Prostate gland (tissue), 2 donors: ENCODE results near the gene SATB1. TPM values are rescaled to one million over a fixed set of nuclear protein-coding genes. Genes with fewer than 3 reads are reported as not detected.

Source experiments
- DNase-seq: peaks from one replicate; pipeline ENCODE4 v3.0.0-alpha.2; 2019; ENCODE audit warnings: low spot score
- H3K27ac ChIP-seq, 2 donors: fragments of 200-600 bp; sonication (generic); 2 replicates each; pipeline ENCODE4 v1.5.1; 2017 to 2019
- H3K27me3 ChIP-seq: fragments of 200-600 bp; sonication (generic); replicated peaks from 2 replicates; pipeline ENCODE4 v1.5.1; 2019; ENCODE audit not compliant: insufficient read depth
- H3K36me3 ChIP-seq, 2 donors: fragments of 200-600 bp; sonication (generic); 1 replicate in 1 of 2; 2 replicates in 1 of 2; pipeline versions ENCODE4 v1.5.1 to v1.8.1; 2017 to 2019
- H3K4me1 ChIP-seq: fragments of 200-600 bp; sonication (generic); replicated peaks from 2 replicates; pipeline ENCODE4 v1.5.1; 2019
- H3K4me3 ChIP-seq, 2 donors: fragments of 200-600 bp; sonication (generic); 2 replicates each; pipeline ENCODE4 v1.5.1; 2017 to 2019
- H3K9me3 ChIP-seq: fragments of 200-600 bp; sonication (generic); 2 replicates; pipeline ENCODE4 v1.5.1; 2017
- CTCF ChIP-seq, 4 experiments: fragments of 200-600 bp in 2 of 4; fragments of 450-650 bp in 2 of 4; sonication (generic) in 2 of 4; IDR thresholded peaks; 1 replicate in 3 of 4; 2 replicates in 1 of 4; pipeline ENCODE4 v1.5.1; 2016 to 2019; ENCODE audit warnings: antibody characterized with exemption in 4 of 4, mild to moderate bottlenecking in 2 of 4, moderate library complexity in 2 of 4
- POLR2A ChIP-seq: fragments of 450-650 bp; IDR thresholded peaks from one replicate; pipeline ENCODE4 v1.6.1; 2016; ENCODE audit warnings: antibody characterized with exemption, mild to moderate bottlenecking
- POLR2AphosphoS5 ChIP-seq: sonication (generic); formaldehyde crosslinking; IDR thresholded peaks from one replicate; pipeline ENCODE4 v1.6.1; 2017; ENCODE audit warnings: antibody characterized with exemption
- WGBS: methylation state at CpG from one replicate; pipeline ENCODE4 v1.1.5; 2018; 5-methylcytosine and 5-hydroxymethylcytosine counted together
- intact Hi-C: fragments of 100-400 bp; cut with DNase I; formaldehyde crosslinking; loops from one replicate; pipeline ENCODE4 v1.14.2; 2022
- total RNA-seq, 2 donors: library from RNA; depleted of rRNA; stranded (reverse); fragments of >200 nt; gene quantifications; one replicate each; pipeline ENCODE4 v1.1.0, GENCODE V29; 2016

Gene SATB1
- total RNA-seq, 2 donors from 2014 or later = 51.7 to 62.2 TPM

GRCh38 chr3:18376682-18377081 lies 48.5 kb downstream of the SATB1 start:
- Histone ChIP-seq H3K9me3 (no peaks in the 10 kb centered on the region), H3K27ac (no peak overlapping the region), H3K4me1 (no peaks in the 10 kb centered on the region), H3K4me3 (no peak overlapping the region), H3K36me3 (no peaks in the 10 kb centered on the region), H3K27me3 (no peaks in the 10 kb centered on the region)
- 92% methylated on average over 3 of the region's 3 CpGs for WGBS
- DNase-seq = no peak
- no peak for TF ChIP-seq POLR2A
- no peak for TF ChIP-seq POLR2AphosphoS5
- TF ChIP-seq CTCF (IDR thresholded peaks at IDR 0.05) = no peak
- intact Hi-C loops = no loop called here

GRCh38 chr3:18372786-18373405 lies 52.2 kb downstream of the SATB1 start:
- no peak for DNase-seq
- 79% methylated on average over 4 of the region's 4 CpGs for WGBS
- Histone ChIP-seq H3K27me3 (no peaks in the 10 kb centered on the region), H3K4me3 (no peak overlapping the region), H3K9me3 (no peaks in the 10 kb centered on the region), H3K27ac (no peak overlapping the region), H3K4me1 (no peaks in the 10 kb centered on the region), H3K36me3 (no peaks in the 10 kb centered on the region)
- intact Hi-C loops = no loop called here
- TF ChIP-seq POLR2A = no peak
- TF ChIP-seq CTCF (IDR thresholded peaks at IDR 0.05) = no peak
- no peak for TF ChIP-seq POLR2AphosphoS5

GRCh38 chr3:18370672-18371071 lies 54.5 kb downstream of the SATB1 start:
- H3K4me3 ChIP-seq = no peak overlapping the region
- no peak overlapping the region for H3K27ac ChIP-seq
- 96% methylated on average over 7 of the region's 7 CpGs for whole genome bisulfite sequencing
- no peaks in the 10 kb centered on the region for H3K4me1 ChIP-seq
- H3K27me3 ChIP-seq = no peaks in the 10 kb centered on the region
- H3K9me3 ChIP-seq = no peaks in the 10 kb centered on the region
- H3K36me3 ChIP-seq = no peaks in the 10 kb centered on the region
- DNase-seq = no peak
- no peak for TF ChIP-seq POLR2AphosphoS5
- no peak for TF ChIP-seq POLR2A
- TF ChIP-seq CTCF (IDR thresholded peaks at IDR 0.05) = no peak
- intact Hi-C loops = no loop called here

GRCh38 chr3:18369551-18370185 lies 55.5 kb downstream of the SATB1 start:
- Histone ChIP-seq H3K9me3 (no peaks in the 10 kb centered on the region), H3K27me3 (no peaks in the 10 kb centered on the region), H3K4me1 (no peaks in the 10 kb centered on the region), H3K27ac (no peak overlapping the region), H3K4me3 (no peak overlapping the region), H3K36me3 (no peaks in the 10 kb centered on the region)
- TF ChIP-seq POLR2A = no peak
- TF ChIP-seq POLR2AphosphoS5 = no peak
- no peak for DNase-seq
- intact Hi-C loops = no loop called here
- WGBS = 45% methylated on average over 13 of the region's 13 CpGs

- intact Hi-C loops = no loop called here
- no peak overlapping the region for H3K27ac ChIP-seq
- no peaks in the 10 kb centered on the region for H3K36me3 ChIP-seq
- H3K4me1 ChIP-seq = no peaks in the 10 kb centered on the region
- TF ChIP-seq POLR2AphosphoS5 (no peak), CTCF (IDR thresholded peaks at IDR 0.05) (no peak), POLR2A (no peak)
- DNase-seq = no peak
- no peaks in the 10 kb centered on the region for H3K27me3 ChIP-seq
- H3K9me3 ChIP-seq = no peaks in the 10 kb centered on the region
- no peak overlapping the region for H3K4me3 ChIP-seq
- 77% methylated on average over 3 of the region's 3 CpGs for WGBS
These were observed 58.9 kb downstream of the SATB1 start for GRCh38 chr3:18366258-18366657.
